Measurements from ENCODE around the gene TUBA4A. TPM values are rescaled to one million over a fixed set of nuclear protein-coding genes. Genes with fewer than 3 reads are reported as not detected.

The TUBA4A gene
- total RNA-seq, 1 donor from 2014 or later, result 47.9 TPM

GRCh38 chr2:219249203-219249980 is 4.3 kb downstream of the TUBA4A start:
- H3K4me3 ChIP-seq (ENCODE audit: low read depth, low read length), result no peak overlapping the region

GRCh38 chr2:219248845-219249202 is 4.9 kb downstream of the TUBA4A start:
- FAIRE-seq, result no peak
- Histone ChIP-seq H3K27me3 (ENCODE audit: control insufficient read depth, insufficient read depth, low read length) (no peaks in the 10 kb centered on the region), H3K4me3 (ENCODE audit: low read depth, low read length) (no peak overlapping the region), H3K36me3 (ENCODE audit: control insufficient read depth, insufficient read depth, low read length) (peaks cover 23% of the 10 kb centered on the region)
- no peak for DNase-seq (ENCODE audit: low read depth)
- TF ChIP-seq CTCF (IDR thresholded peaks at IDR 0.05; ENCODE audit: insufficient read depth, low read length, severe bottlenecking), result no peak

More at GRCh38 chr2:219249203-219249980, 4.3 kb downstream of the TUBA4A start:
- peak; percentile 90 for FAIRE-seq
- H3K36me3 ChIP-seq (ENCODE audit: control insufficient read depth, insufficient read depth, low read length), result peaks cover 23% of the 10 kb centered on the region
- peak; percentile 98 for DNase-seq (ENCODE audit: low read depth)
- peak; percentile 1 for TF ChIP-seq CTCF (IDR thresholded peaks at IDR 0.05; ENCODE audit: insufficient read depth, low read length, severe bottlenecking)
- H3K27me3 ChIP-seq (ENCODE audit: control insufficient read depth, insufficient read depth, low read length), result no peaks in the 10 kb centered on the region

- H3K4me3 ChIP-seq (ENCODE audit: low read depth, low read length), result no peak overlapping the region
- no peak for TF ChIP-seq CTCF (IDR thresholded peaks at IDR 0.05; ENCODE audit: insufficient read depth, low read length, severe bottlenecking)
- H3K36me3 ChIP-seq (ENCODE audit: control insufficient read depth, insufficient read depth, low read length), result peaks cover 23% of the 10 kb centered on the region
- FAIRE-seq, result no peak
- DNase-seq (ENCODE audit: low read depth), result no peak
- no peaks in the 10 kb centered on the region for H3K27me3 ChIP-seq (ENCODE audit: control insufficient read depth, insufficient read depth, low read length)
Measured at GRCh38 chr2:219247678-219248642, 5.8 kb downstream of the TUBA4A start.

GRCh38 chr2:219246559-219246958 is 7.2 kb downstream of the TUBA4A start:
- Histone ChIP-seq H3K27me3 (ENCODE audit: control insufficient read depth, insufficient read depth, low read length) (no peaks in the 10 kb centered on the region), H3K4me3 (ENCODE audit: low read depth, low read length) (no peak overlapping the region), H3K36me3 (ENCODE audit: control insufficient read depth, insufficient read depth, low read length) (peaks cover 19% of the 10 kb centered on the region)
- DNase-seq (ENCODE audit: low read depth), result no peak
- TF ChIP-seq CTCF (IDR thresholded peaks at IDR 0.05; ENCODE audit: insufficient read depth, low read length, severe bottlenecking), result no peak
- no peak for FAIRE-seq

- no peak for TF ChIP-seq CTCF (IDR thresholded peaks at IDR 0.05; ENCODE audit: insufficient read depth, low read length, severe bottlenecking)
Measured at GRCh38 chr2:219245899-219246230, 7.9 kb downstream of the TUBA4A start.

More at GRCh38 chr2:219245899-219246230, 7.9 kb downstream of the TUBA4A start:
- Histone ChIP-seq H3K4me3 (ENCODE audit: low read depth, low read length) (peak overlapping the region; percentile 57), H3K36me3 (ENCODE audit: control insufficient read depth, insufficient read depth, low read length) (peaks cover 13% of the 10 kb centered on the region), H3K27me3 (ENCODE audit: control insufficient read depth, insufficient read depth, low read length) (no peaks in the 10 kb centered on the region)
- FAIRE-seq (no peak), DNase-seq (ENCODE audit: low read depth) (no peak)
